Measurements from ENCODE around the gene CCDC102A.

CCDC102A gene

DNA sequence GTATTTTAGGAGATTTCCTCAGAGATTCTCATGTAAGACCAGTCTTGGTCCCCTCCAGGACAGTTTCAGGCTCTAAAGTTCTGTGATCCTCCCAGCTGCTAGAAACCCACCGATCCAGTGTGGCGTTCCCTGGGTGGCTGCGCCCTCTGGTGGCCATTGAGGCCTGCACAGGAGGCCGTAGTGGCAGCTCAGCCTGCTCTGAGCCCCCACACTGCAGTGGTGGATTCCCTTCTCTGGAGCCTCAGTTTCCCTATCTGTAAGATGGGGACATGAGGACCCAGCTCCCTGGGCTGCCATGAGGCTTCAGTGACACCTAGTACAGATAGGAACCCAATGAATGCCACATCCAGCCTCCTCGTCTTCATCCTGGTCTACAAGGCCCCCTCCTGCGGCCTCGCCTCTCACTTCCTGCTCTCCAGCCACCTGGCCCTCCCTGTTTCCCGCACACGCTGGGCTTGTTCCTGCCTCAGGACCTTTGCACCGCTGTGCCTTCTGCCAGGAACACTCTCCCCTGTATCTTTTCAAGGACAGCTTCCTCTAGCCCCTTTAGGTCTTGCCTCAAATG, 16.5 kb downstream of the CCDC102A start:
- peak overlapping the region in 1 of 2 donors; percentile 32 for H3K9ac ChIP-seq (ENCODE audit: low read depth in 1 of 2, low read length in 2 of 2)
- no peak overlapping the region for H3K4me3 ChIP-seq (ENCODE audit: low read length in 2 of 2)
- H3K36me3 ChIP-seq (ENCODE audit: control insufficient read depth in 2 of 2, insufficient read depth in 2 of 2, low read length in 2 of 2) = no peaks in the 10 kb centered on the region
- no peaks in the 10 kb centered on the region for H3K9me3 ChIP-seq (ENCODE audit: control insufficient read depth in 2 of 2, low read length in 2 of 2)
- no peaks in the 10 kb centered on the region for H3K27me3 ChIP-seq (ENCODE audit: control insufficient read depth in 2 of 2, insufficient read depth in 2 of 2, low read length in 2 of 2)
- H3K4me1 ChIP-seq (ENCODE audit: control insufficient read depth in 2 of 2, insufficient read depth in 2 of 2, low read length in 2 of 2) = no peaks in the 10 kb centered on the region
- H3K27ac ChIP-seq (ENCODE audit: low read depth in 2 of 2, low read length in 2 of 2) = no peak overlapping the region

DNA sequence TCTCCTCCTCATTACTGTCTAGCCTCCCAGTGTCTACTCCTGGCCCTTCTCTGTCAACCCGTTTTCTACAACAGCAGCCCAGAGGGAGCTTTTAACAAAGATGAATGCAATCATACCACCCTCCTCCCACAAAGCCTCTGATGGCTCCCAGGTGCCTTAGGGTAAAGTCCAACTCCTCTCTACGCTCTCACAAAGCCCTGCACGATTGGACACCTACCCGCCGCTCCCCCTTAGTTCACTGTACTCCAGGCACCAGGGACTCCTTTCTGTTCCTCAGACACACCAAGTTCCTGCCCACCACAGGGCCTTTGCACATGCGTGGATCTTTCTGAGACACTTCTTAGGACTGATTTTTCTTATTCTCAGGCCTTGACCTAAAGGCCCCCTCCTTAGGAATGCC, 17.4 kb downstream of the CCDC102A start:
- H3K4me1 ChIP-seq (ENCODE audit: control insufficient read depth in 2 of 2, insufficient read depth in 2 of 2, low read length in 2 of 2) = peaks cover 0 to under 1% of the 10 kb centered on the region in 2 donors
- H3K9me3 ChIP-seq (ENCODE audit: control insufficient read depth in 2 of 2, low read length in 2 of 2) = no peaks in the 10 kb centered on the region
- H3K9ac ChIP-seq (ENCODE audit: low read depth in 1 of 2, low read length in 2 of 2) = no peak overlapping the region
- no peaks in the 10 kb centered on the region for H3K27me3 ChIP-seq (ENCODE audit: control insufficient read depth in 2 of 2, insufficient read depth in 2 of 2, low read length in 2 of 2)
- H3K36me3 ChIP-seq (ENCODE audit: control insufficient read depth in 2 of 2, insufficient read depth in 2 of 2, low read length in 2 of 2) = no peaks in the 10 kb centered on the region
- H3K4me3 ChIP-seq (ENCODE audit: low read length in 2 of 2) = no peak overlapping the region
- no peak overlapping the region for H3K27ac ChIP-seq (ENCODE audit: low read depth in 2 of 2, low read length in 2 of 2)

DNA sequence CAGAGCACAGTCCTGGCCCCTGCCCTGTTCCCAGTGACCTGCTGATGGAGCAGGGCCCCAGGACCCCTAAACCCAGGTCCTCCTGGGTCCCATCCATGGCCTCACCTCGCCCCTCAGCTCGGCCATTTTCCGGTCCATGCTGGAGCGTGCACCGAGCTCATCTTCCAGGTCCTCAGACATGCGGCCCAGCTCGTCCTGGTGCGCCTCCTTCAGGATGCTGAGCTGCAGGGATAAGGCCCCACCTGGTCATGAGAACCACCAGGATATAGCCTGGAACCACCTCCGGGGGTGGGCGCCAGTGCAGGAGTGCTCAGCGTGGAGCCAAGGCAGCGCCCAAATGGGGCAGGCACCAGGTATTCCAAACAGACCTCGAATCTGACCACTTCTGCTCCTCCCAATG, 17.9 kb downstream of the CCDC102A start:
- H3K4me1 ChIP-seq (ENCODE audit: control insufficient read depth in 2 of 2, insufficient read depth in 2 of 2, low read length in 2 of 2) = peaks cover 0 to 4% of the 10 kb centered on the region in 2 donors
- no peaks in the 10 kb centered on the region for H3K27me3 ChIP-seq (ENCODE audit: control insufficient read depth in 2 of 2, insufficient read depth in 2 of 2, low read length in 2 of 2)
- H3K27ac ChIP-seq (ENCODE audit: low read depth in 2 of 2, low read length in 2 of 2) = no peak overlapping the region
- no peak overlapping the region for H3K4me3 ChIP-seq (ENCODE audit: low read length in 2 of 2)
- H3K9me3 ChIP-seq (ENCODE audit: control insufficient read depth in 2 of 2, low read length in 2 of 2) = no peaks in the 10 kb centered on the region
- no peak overlapping the region for H3K9ac ChIP-seq (ENCODE audit: low read depth in 1 of 2, low read length in 2 of 2)
- no peaks in the 10 kb centered on the region for H3K36me3 ChIP-seq (ENCODE audit: control insufficient read depth in 2 of 2, insufficient read depth in 2 of 2, low read length in 2 of 2)

DNA sequence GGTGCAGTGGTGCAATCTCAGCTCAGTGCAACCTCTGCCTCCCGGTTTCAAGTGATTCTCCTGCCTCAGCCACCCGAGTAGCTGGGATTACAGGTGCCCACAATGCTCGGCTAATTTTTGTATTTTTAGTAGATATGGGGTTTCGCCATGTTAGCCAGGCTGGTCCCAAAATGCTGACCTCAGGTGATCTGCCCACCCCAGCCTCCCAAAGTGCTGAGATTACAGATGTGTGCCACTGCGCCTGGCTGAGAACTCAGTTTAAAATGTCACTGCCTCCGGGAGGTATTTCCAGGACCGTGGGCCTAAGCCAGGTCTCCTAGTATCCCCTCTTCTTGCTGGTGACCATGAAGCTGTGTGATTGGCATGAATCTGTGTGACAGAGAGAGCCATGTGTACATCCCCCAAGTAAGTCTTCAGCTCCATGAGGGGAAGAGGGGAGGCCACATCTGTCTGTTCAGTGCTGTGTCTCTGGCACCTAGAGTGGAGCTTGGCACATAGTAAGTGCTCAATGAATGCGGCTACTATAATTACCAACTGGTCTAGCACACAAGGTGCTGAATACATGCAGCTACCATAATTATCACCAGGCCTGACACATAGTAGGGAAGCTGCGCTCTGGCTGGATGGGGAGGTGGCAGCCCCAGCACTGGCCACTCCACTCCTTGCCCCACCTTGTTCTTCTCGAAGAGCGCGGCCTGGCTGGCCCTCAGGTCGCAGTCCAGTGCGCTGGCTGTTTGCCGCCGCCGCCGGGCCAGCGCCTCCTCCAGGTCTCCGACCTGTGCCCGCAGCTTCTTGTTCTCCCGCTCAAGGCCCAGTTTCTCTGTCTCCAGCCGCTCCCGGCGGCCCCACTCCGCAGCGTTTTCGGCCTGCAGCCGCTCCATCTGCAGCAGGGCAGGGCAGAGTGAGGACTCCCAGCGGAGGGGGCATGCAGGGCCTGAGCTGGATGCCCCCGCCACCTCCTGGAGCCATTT, 18.7 kb downstream of the CCDC102A start:
- Histone ChIP-seq H3K4me3 (ENCODE audit: low read length in 2 of 2) (no peak overlapping the region), H3K36me3 (ENCODE audit: control insufficient read depth in 2 of 2, insufficient read depth in 2 of 2, low read length in 2 of 2) (no peaks in the 10 kb centered on the region), H3K9me3 (ENCODE audit: control insufficient read depth in 2 of 2, low read length in 2 of 2) (no peaks in the 10 kb centered on the region), H3K27me3 (ENCODE audit: control insufficient read depth in 2 of 2, insufficient read depth in 2 of 2, low read length in 2 of 2) (no peaks in the 10 kb centered on the region), H3K27ac (ENCODE audit: low read depth in 2 of 2, low read length in 2 of 2) (no peak overlapping the region), H3K9ac (ENCODE audit: low read depth in 1 of 2, low read length in 2 of 2) (no peak overlapping the region), H3K4me1 (ENCODE audit: control insufficient read depth in 2 of 2, insufficient read depth in 2 of 2, low read length in 2 of 2) (peaks cover 3 to 9% of the 10 kb centered on the region in 2 donors)

DNA sequence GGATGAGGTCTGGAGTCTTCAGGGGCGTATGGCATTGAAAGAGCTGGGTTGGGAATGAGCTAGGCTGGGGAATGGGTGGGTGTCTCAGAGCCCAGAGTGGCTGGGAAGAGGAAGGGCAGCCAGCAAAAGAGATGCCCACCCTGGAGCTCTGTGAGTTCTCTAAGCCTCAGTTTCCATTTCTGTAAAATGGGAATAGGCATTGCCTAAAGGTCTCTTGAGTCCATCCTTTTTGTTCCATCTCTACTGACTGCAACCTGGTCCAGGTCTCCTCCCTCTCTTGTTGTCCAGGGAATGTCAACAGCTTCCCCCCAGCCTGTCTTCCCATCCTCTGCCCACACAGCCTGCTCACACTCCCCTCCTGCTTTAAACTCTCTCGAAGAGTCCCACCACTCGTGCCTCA, 19.6 kb downstream of the CCDC102A start:
- Histone ChIP-seq H3K36me3 (ENCODE audit: control insufficient read depth in 2 of 2, insufficient read depth in 2 of 2, low read length in 2 of 2) (no peaks in the 10 kb centered on the region), H3K27me3 (ENCODE audit: control insufficient read depth in 2 of 2, insufficient read depth in 2 of 2, low read length in 2 of 2) (no peaks in the 10 kb centered on the region), H3K27ac (ENCODE audit: low read depth in 2 of 2, low read length in 2 of 2) (no peak overlapping the region), H3K9ac (ENCODE audit: low read depth in 1 of 2, low read length in 2 of 2) (no peak overlapping the region), H3K9me3 (ENCODE audit: control insufficient read depth in 2 of 2, low read length in 2 of 2) (no peaks in the 10 kb centered on the region), H3K4me3 (ENCODE audit: low read length in 2 of 2) (no peak overlapping the region), H3K4me1 (ENCODE audit: control insufficient read depth in 2 of 2, insufficient read depth in 2 of 2, low read length in 2 of 2) (peaks cover 3 to 9% of the 10 kb centered on the region in 2 donors)

DNA sequence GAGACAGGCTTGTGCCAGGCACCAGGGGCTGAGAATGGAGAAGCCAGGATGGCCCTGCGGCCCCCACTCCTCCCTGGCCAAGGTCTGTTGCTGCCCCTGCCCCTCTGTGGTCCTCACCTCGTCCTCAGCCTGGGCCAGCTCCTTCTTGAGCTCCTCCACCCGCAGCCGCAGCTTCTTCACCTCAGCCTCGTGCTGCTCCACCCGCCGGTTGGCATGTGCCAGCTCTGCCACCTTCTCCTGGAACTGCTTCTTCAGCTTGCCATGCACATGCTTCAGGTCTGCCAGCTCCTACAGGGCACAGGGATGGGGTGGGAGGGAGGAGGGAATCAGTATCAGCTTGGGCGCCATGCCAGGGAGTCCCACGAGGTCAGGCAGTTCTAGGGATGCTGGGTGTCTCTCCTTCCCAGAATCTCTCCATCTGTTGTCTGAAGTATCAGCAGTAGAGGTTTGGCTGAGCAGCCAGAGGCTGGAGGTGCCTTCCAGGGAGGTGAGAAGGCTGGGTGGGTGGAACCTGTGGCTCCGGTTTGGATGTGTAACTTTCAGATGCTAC, 20.1 kb downstream of the CCDC102A start:
- Histone ChIP-seq H3K27me3 (ENCODE audit: control insufficient read depth in 2 of 2, insufficient read depth in 2 of 2, low read length in 2 of 2) (no peaks in the 10 kb centered on the region), H3K4me1 (ENCODE audit: control insufficient read depth in 2 of 2, insufficient read depth in 2 of 2, low read length in 2 of 2) (peaks cover 3 to 9% of the 10 kb centered on the region in 2 donors), H3K27ac (ENCODE audit: low read depth in 2 of 2, low read length in 2 of 2) (no peak overlapping the region), H3K4me3 (ENCODE audit: low read length in 2 of 2) (no peak overlapping the region), H3K36me3 (ENCODE audit: control insufficient read depth in 2 of 2, insufficient read depth in 2 of 2, low read length in 2 of 2) (no peaks in the 10 kb centered on the region), H3K9ac (ENCODE audit: low read depth in 1 of 2, low read length in 2 of 2) (no peak overlapping the region), H3K9me3 (ENCODE audit: control insufficient read depth in 2 of 2, low read length in 2 of 2) (no peaks in the 10 kb centered on the region)

DNA sequence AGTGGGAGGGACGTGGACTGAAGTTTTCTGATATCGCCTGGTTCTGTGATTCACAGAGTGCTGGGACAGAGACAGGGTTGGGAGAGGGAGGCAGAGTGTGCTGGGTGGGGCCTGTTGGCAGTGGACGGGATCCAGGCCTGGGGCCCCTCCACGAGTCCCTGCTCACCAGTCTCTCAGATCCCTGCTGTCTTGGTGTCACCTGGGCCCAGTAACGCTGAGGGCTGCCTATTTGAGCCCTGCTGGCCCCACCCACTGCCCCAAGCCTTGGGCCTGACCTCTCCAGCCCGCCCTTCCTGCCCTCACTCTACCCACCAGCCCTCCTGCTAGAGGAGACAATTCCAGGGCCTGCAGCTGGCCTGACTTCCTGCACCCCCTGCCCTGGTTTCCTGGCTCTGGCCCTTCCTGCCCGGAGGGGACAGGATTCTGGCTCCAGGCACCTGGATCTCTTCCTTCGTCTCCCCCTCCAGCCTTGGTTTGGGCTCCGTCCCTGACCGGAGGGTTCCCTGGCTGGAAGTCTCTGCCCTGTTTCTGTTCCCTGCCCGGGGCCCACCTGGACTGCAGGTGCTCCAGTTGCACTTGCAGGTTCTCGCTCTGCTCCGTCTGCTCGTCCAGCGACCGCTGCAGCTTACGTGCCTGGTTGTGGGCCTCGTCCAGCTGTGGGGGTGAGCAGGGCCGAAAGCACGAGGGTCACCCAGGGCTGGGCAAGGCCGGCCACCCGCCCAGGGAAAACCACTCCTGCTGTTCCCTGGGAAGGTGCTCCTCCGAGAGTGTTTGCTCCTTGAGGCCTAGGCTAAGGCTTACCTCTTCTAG, 21.4 kb downstream of the CCDC102A start:
- Histone ChIP-seq H3K27ac (ENCODE audit: low read depth in 2 of 2, low read length in 2 of 2) (no peak overlapping the region), H3K9ac (ENCODE audit: low read depth in 1 of 2, low read length in 2 of 2) (no peak overlapping the region), H3K4me1 (ENCODE audit: control insufficient read depth in 2 of 2, insufficient read depth in 2 of 2, low read length in 2 of 2) (peaks cover 3 to 9% of the 10 kb centered on the region in 2 donors), H3K9me3 (ENCODE audit: control insufficient read depth in 2 of 2, low read length in 2 of 2) (no peaks in the 10 kb centered on the region), H3K27me3 (ENCODE audit: control insufficient read depth in 2 of 2, insufficient read depth in 2 of 2, low read length in 2 of 2) (no peaks in the 10 kb centered on the region), H3K4me3 (ENCODE audit: low read length in 2 of 2) (no peak overlapping the region), H3K36me3 (ENCODE audit: control insufficient read depth in 2 of 2, insufficient read depth in 2 of 2, low read length in 2 of 2) (no peaks in the 10 kb centered on the region)

DNA sequence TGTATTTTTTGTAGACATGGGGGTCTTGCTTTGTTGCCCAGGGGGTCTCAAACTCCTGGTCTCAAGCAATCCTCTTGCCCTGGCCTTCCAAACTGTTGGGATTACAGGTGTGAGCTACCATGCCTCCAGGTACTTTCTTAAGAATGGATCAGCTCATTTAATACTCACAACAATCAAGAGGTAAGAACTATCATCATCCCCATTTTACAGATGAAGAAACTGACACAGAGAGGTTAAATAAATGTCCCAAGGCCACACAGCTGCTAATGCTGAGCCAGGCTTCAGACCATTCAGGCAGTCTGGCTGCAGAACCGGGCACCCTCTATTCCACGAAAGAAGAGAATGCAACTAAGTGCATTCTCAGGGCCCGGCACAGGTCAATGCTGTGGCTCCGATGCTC, 22.0 kb downstream of the CCDC102A start:
- Histone ChIP-seq H3K36me3 (ENCODE audit: control insufficient read depth in 2 of 2, insufficient read depth in 2 of 2, low read length in 2 of 2) (no peaks in the 10 kb centered on the region), H3K4me1 (ENCODE audit: control insufficient read depth in 2 of 2, insufficient read depth in 2 of 2, low read length in 2 of 2) (peaks cover 3 to 9% of the 10 kb centered on the region in 2 donors), H3K27me3 (ENCODE audit: control insufficient read depth in 2 of 2, insufficient read depth in 2 of 2, low read length in 2 of 2) (no peaks in the 10 kb centered on the region), H3K27ac (ENCODE audit: low read depth in 2 of 2, low read length in 2 of 2) (no peak overlapping the region), H3K9ac (ENCODE audit: low read depth in 1 of 2, low read length in 2 of 2) (peak overlapping the region in 1 of 2 donors; percentile 32), H3K9me3 (ENCODE audit: control insufficient read depth in 2 of 2, low read length in 2 of 2) (no peaks in the 10 kb centered on the region), H3K4me3 (ENCODE audit: low read length in 2 of 2) (no peak overlapping the region)

DNA sequence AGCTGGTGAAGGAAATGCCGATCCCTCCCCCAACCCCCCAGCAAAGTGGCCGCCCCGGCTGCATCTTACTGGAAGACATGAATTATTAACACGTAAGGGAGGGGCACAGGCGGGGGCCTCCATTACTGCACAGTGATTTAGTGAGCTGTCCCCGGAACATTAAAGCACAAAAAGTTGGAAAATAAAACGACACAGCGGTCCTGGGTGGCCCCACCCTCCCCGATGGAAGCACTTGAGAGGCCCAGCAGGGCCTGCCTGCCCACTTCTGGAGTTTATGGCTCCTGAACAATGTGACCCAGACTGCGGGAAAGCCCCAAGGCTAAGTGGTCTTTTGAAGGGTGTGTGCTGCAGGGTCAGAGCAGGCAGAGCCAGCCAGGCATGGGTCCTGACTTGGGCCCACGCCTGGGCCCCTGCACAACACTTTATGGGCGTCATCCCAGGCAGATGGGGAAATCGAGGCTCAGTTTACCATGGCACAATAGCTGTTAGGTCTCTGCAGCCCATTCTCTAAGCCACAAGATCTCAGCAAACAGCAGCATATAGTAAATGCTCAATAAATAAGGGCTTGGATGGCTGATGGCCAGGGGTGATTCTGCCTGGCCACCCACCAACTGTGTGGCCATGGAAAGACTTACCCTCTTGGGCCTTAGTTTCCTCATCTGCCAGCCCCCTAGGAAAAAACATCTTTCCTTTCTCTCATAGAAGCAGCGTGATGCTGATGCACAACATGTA, 22.8 kb downstream of the CCDC102A start:
- H3K27ac ChIP-seq (ENCODE audit: low read depth in 2 of 2, low read length in 2 of 2) = no peak overlapping the region
- H3K27me3 ChIP-seq (ENCODE audit: control insufficient read depth in 2 of 2, insufficient read depth in 2 of 2, low read length in 2 of 2) = no peaks in the 10 kb centered on the region
- H3K9ac ChIP-seq (ENCODE audit: low read depth in 1 of 2, low read length in 2 of 2) = no peak overlapping the region
- H3K9me3 ChIP-seq (ENCODE audit: control insufficient read depth in 2 of 2, low read length in 2 of 2) = no peaks in the 10 kb centered on the region
- H3K4me3 ChIP-seq (ENCODE audit: low read length in 2 of 2) = no peak overlapping the region
- H3K4me1 ChIP-seq (ENCODE audit: control insufficient read depth in 2 of 2, insufficient read depth in 2 of 2, low read length in 2 of 2) = peaks cover 3 to 9% of the 10 kb centered on the region in 2 donors
- H3K36me3 ChIP-seq (ENCODE audit: control insufficient read depth in 2 of 2, insufficient read depth in 2 of 2, low read length in 2 of 2) = no peaks in the 10 kb centered on the region
